GM13977 (cell line): ENCODE data around the gene ZNF142.
"Not testable (repeated sequence)": the region's sequence is repeated elsewhere in the genome, so short reads cannot be mapped to it uniquely, and the experiment has no call there.

Experiments
- DNase-seq: peaks from one replicate; pipeline ENCODE4 v3.0.0; 2012; ENCODE audit warnings: low spot score
- in situ Hi-C: fragments of 300-500 bp; cut with MboI; formaldehyde crosslinking; loops from one replicate; pipeline ENCODE4 v1.12.0; 2022; ENCODE audit warnings: low sequenced_read_pairs, low pct_unique_long_range_greater_than_20kb, mixed read lengths, inconsistent platforms; ENCODE audit not compliant: unreplicated experiment
- TF ChIP-seq, protein P1 (sequence below): IDR thresholded peaks from 2 replicates; pipeline ENCODE4 v1.5.1; 2012; ENCODE audit warnings: mild to moderate bottlenecking, control low read depth; ENCODE audit not compliant: insufficient read depth; ENCODE audit errors: extremely low read depth, missing control alignments

The ZNF142 gene

DNA sequence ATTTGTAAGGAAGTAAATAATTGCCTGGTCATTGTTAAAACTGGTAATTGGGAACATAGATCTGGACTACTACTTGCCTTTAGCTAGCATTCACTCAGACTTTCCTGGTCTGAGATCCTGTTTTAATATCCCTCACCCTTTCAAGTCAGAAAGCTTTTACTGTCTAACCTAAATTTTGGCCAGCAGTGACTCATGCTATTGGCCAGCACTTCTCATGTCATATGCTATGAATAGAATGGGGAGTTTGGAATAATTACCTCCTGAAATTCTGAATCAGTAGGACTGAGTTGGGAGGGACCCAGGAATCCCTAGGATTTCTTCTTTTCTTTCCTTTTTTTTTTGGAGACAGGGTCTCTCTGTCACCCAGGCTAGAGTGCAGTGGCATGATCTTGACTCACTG lies 31.8 kb upstream of the ZNF142 start:
- in situ Hi-C loops = no loop called here
- TF ChIP-seq, protein P1, sequence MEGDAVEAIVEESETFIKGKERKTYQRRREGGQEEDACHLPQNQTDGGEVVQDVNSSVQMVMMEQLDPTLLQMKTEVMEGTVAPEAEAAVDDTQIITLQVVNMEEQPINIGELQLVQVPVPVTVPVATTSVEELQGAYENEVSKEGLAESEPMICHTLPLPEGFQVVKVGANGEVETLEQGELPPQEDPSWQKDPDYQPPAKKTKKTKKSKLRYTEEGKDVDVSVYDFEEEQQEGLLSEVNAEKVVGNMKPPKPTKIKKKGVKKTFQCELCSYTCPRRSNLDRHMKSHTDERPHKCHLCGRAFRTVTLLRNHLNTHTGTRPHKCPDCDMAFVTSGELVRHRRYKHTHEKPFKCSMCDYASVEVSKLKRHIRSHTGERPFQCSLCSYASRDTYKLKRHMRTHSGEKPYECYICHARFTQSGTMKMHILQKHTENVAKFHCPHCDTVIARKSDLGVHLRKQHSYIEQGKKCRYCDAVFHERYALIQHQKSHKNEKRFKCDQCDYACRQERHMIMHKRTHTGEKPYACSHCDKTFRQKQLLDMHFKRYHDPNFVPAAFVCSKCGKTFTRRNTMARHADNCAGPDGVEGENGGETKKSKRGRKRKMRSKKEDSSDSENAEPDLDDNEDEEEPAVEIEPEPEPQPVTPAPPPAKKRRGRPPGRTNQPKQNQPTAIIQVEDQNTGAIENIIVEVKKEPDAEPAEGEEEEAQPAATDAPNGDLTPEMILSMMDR = no peak
- no peak for DNase-seq

DNA sequence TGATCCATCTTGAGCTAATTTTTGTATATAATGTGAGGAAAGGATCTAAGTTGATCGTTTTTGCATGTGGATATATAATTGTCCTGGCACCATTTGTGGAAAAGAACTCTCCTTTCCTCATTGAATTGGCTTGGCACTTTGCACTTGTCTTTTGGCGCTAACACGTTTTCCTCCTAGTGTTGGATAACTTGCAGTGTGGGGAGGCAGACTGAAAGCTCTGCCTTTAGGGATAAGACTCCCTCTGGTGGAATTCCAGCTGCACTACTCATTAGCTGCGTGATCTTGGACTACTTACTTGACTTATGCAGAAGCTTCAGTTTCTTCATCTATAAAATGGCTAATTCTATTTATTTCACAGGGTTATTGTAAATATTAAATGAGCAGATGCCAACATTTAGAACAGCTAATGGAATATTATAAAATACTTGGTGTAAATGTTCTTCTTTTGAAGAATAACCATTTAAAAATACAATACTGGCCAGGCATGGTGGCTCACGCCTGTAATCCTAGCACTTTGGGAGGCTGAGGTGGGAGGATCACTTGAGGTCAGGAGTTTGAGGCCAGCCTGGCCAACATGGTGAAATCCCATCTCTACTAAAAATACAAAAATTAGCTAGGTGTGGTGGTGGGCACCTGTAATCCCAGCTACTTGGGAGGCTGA lies 28.1 kb upstream of the ZNF142 start:
- TF ChIP-seq, protein P1 = peak; percentile 47
- in situ Hi-C loops = not testable (repeated sequence)
- DNase-seq = peak; percentile 33

DNA sequence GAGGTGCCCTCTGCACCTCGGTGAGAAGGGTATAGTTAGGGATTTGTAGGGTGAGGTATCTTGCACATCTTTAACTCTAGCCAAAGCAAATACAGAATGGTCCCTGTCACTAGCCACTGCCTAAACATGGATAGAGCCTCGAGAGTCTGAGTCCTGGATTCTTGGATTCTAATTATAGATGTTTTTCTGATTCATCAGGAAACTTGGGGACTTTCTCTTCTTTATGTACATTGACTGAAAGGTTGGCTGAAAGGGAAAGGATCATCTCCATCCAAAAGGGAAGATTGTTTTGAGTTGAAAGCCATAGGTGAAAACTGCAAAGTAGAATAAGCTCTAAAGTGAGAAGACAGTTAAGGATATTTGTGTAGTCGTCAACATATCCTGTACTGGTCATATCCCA lies 20.6 kb upstream of the ZNF142 start:
- TF ChIP-seq, protein P1 = no peak
- DNase-seq = no peak
- in situ Hi-C loops = no loop called here

DNA sequence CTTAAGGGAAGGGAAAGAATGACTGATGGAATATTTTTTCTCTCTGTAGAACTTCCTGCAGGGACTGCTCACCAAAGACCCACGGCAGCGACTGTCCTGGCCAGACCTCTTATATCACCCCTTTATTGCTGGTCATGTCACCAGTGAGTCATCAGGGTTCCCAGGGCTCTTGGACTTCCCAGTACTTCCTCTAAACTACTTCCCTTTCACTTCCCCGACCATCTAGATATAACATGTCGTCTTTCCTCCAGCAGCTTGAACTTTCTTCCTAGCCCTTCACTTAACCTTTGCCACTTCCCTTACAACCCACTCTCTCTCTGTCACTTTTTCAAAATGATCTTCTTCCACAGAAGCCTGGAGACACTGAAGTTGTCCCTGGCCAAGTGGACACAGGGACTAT lies 19.7 kb upstream of the ZNF142 start:
- TF ChIP-seq, protein P1 = no peak
- DNase-seq = no peak
- in situ Hi-C loops = no loop called here

DNA sequence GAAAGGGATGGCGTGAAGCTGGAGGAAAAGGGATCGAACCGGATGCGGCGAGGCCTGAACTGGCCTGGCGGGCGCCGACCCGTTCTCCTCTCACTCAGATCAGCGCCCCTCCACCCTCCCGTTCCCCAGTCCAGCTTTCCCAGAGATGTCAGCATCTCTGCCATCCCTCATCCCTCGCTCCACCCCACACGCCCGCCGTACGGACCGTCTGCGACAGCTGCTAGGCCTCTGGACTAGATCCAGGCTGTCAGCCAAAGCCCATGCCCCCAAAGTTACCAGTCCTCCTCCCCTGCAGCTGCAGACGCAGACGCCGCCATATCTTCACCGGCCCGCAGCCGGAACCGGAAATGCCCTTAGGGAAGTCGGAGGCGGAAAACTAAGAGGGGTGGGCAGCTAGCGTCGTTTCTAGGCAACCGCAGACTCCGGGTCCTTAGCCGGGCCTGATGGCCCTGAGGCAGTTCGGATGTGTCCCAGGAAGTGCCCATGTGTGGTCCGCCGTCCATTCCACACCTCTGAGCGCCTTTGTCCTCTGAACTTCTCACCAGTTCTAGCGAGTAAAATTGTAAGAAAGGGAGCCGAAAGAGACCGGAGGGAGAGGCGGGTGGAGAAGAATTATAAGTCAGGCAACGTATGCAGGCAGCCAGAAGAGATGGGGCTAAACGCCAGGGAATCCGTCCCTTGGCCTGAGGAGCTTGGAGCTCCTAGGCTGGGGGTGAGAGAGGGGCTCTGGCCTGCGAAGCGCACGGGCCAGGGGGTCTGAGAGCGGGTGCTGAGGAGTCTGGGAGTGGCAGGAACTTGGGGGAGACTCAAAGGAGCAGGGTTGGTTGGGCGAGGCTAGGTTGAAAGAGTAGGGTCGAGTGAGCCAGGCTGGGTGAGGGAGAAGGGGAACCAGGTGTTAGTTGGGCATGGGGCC lies 12.5 kb upstream of the ZNF142 start, which contains the start of the genes RNF25 and STK36:
TSS of gene RNF25 (minus strand) at position 349 of the 913 bp plus-strand sequence. CDS start at position 317, 32 bp downstream.
TSS of gene STK36 (plus strand) at position 433 of the 913 bp plus-strand sequence. CDS start 744 bp downstream, outside the sequence.
- in situ Hi-C loops = loop anchor here (25.0 kb wide), 1 partner anchor 385 kb away; the partner anchor contains the start of gene TMBIM1
- peak; percentile 89 for DNase-seq
- TF ChIP-seq, protein P1 = no peak

DNA sequence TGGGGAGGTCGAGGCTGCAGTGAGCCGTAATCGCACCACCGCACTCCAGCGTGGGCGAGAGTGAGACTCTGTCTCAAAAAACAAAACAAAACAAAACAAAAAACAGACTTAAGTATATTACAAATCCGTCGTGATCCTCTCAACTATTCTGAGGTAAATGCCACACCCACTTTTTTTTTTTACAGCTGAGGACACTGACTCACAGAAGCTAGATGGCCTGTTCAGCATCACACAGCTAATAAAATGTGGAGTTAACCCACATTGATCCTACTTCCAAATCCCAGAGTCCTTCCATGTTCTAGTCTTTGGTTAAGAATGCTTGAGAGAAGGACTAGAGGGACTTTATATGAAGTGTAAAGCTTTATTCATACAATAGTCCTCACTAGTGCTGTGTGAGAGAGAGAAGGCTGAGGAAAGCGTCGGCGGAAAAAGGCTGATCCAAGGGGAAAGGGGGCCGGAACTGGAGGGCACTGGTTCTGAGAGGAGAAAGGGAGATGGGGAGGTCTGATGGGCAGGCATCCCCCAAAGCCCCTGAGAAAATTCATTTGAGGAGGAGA lies 11.8 kb upstream of the ZNF142 start:
- DNase-seq = no peak
- in situ Hi-C loops = loop anchor here (25.0 kb wide), 1 partner anchor 384 kb away; the partner anchor contains the start of gene TMBIM1
- TF ChIP-seq, protein P1 = no peak
